Subcutaneous adipose tissue (tissue), 4 donors: ENCODE data around the gene ECEL1. TPM values are rescaled to one million over a fixed set of nuclear protein-coding genes. Genes with fewer than 3 reads are reported as not detected.

ENCODE experiments used
- total RNA-seq, 4 donors: library from RNA; depleted of rRNA; stranded (reverse); fragments of >200 nt; gene quantifications; one replicate each; pipeline ENCODE4 v1.1.0, GENCODE V29; 2016
- TF ChIP-seq, protein P1 (sequence below): fragments of 450-650 bp; IDR thresholded peaks from one replicate; pipeline ENCODE4 v1.5.1; 2016; ENCODE audit warnings: low read depth, mild to moderate bottlenecking, control low read depth, antibody characterized with exemption, moderate library complexity

ECEL1 gene, protein sequence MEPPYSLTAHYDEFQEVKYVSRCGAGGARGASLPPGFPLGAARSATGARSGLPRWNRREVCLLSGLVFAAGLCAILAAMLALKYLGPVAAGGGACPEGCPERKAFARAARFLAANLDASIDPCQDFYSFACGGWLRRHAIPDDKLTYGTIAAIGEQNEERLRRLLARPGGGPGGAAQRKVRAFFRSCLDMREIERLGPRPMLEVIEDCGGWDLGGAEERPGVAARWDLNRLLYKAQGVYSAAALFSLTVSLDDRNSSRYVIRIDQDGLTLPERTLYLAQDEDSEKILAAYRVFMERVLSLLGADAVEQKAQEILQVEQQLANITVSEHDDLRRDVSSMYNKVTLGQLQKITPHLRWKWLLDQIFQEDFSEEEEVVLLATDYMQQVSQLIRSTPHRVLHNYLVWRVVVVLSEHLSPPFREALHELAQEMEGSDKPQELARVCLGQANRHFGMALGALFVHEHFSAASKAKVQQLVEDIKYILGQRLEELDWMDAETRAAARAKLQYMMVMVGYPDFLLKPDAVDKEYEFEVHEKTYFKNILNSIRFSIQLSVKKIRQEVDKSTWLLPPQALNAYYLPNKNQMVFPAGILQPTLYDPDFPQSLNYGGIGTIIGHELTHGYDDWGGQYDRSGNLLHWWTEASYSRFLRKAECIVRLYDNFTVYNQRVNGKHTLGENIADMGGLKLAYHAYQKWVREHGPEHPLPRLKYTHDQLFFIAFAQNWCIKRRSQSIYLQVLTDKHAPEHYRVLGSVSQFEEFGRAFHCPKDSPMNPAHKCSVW
- total RNA-seq = not detected

DNA sequence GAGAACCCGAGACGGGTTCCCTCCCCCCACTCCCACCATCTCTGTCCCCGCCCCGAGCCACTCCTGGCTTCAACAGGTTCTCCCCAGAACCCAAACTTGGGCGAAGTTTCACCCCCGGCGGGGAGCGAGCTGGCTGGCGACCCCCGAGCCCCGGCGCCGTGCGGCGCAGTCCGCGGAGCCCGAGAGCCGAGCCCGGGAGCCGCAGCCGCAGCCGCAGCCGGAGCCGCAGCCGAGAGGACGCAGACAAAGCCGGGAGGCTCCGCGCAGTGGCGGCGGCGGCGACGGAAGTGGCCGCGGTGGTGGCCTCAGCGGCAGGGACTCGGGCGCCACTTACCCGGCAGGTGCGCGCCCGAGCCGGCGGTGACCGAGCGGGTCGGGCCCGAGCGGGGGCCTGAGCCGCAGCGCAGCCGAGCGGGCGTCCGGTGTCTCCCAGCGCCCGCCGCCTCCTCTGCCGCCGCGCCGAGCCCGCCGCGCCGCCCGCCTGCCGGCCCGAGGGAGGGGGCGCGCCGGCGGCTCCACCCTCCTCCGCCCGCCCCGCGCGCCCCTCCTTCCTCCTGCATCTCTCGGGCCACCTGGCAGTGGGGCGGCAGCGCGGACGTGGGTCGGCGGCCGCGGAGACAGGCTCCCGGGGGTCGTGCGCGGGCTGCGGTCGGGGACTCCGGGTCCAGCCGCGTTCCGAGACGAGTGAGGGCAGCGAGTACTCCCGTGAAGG is at the start of gene ECEL1:
Gene ECEL1 (minus strand): TSS at position 450 of the 712 bp plus-strand sequence. CDS start 1,181 bp downstream, outside the sequence.
- TF ChIP-seq, protein P1, sequence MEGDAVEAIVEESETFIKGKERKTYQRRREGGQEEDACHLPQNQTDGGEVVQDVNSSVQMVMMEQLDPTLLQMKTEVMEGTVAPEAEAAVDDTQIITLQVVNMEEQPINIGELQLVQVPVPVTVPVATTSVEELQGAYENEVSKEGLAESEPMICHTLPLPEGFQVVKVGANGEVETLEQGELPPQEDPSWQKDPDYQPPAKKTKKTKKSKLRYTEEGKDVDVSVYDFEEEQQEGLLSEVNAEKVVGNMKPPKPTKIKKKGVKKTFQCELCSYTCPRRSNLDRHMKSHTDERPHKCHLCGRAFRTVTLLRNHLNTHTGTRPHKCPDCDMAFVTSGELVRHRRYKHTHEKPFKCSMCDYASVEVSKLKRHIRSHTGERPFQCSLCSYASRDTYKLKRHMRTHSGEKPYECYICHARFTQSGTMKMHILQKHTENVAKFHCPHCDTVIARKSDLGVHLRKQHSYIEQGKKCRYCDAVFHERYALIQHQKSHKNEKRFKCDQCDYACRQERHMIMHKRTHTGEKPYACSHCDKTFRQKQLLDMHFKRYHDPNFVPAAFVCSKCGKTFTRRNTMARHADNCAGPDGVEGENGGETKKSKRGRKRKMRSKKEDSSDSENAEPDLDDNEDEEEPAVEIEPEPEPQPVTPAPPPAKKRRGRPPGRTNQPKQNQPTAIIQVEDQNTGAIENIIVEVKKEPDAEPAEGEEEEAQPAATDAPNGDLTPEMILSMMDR = no peak

DNA sequence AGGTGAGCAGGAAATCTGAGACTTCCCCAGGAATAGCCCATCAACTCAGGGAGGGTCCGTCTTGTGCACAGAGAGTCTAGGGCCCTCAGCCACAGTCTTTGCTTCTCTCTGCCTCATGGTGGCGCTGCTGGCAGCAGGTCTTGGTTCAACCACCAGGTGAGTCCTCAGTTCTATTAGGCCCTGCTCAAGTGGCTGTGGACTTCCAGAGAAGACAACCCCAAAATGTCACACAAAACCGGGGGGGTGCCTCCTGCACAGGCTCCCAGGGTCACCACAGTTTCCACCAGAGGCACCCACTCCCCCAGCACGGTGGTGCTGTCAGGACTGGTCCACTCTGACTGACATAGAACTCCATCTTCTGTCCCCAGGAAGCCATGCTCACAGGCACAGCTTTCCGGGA is 49.4 kb upstream of the ECEL1 start:
- TF ChIP-seq, protein P1 = no peak

DNA sequence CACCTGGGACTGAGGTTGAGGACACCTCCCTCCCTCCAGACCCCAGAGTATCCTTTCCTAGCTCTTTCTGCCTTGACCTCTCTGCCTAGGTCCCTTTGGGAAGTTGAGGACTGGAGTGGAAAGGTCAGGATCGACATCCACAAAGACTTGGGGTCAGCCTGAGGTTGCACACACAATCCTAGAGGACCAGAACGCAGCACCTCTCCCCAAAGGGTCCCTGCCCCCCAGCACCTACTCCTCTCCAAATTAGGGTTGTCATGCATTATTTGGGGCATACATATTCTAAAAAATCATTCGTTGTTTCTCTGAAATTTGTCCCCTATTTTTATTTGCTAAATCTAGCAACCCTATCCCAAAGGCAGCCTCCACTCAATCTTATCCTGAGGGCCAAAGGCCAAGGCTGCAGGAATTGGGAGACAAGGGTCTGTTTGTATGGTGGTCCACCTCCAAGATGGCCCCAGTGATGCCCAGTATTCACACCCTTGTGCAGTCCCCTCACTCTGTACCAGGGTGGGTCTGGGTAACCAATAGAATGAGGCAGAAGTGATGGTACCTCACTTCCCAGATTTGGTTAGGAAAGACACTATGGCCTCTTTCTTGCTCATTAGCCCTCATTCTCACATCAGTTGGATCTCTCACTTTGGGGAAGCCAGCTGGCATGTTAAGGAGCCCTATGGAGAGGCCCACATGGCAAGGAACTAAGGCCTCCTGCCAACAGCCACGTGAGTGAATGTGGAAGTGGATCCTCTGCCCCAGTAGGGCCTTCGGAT is 48.3 kb upstream of the ECEL1 start:
- TF ChIP-seq, protein P1 = no peak

DNA sequence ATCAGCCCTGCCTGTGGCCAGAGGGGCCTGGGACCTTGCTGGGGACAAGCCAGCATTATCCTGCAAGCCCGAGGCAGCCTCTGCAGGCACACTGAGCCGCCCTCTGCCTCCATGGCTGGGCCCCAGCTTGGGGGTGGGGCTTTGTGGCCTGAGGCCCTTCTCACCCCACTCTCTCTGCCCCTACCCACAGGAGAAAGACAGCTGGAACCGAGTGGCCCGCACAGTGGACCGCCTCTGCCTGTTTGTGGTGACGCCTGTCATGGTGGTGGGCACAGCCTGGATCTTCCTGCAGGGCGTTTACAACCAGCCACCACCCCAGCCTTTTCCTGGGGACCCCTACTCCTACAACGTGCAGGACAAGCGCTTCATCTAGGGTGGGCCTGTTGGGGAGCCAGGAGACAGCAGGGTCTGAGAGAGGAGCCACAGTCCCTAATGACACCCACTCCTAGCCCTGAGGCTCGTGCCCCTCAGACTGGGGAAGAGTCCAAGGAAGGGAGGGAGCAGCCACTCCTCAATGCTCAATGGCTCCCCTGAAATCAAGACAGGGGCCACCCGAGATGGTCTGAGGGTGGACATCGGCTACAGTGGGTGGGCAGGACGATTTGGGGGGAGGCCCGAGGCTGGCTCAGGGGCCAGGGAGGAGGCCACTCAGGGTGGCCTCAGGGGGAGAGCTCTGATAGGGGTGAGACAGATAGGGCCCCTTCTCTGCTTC is 47.5 kb upstream of the ECEL1 start:
- TF ChIP-seq, protein P1 = no peak

DNA sequence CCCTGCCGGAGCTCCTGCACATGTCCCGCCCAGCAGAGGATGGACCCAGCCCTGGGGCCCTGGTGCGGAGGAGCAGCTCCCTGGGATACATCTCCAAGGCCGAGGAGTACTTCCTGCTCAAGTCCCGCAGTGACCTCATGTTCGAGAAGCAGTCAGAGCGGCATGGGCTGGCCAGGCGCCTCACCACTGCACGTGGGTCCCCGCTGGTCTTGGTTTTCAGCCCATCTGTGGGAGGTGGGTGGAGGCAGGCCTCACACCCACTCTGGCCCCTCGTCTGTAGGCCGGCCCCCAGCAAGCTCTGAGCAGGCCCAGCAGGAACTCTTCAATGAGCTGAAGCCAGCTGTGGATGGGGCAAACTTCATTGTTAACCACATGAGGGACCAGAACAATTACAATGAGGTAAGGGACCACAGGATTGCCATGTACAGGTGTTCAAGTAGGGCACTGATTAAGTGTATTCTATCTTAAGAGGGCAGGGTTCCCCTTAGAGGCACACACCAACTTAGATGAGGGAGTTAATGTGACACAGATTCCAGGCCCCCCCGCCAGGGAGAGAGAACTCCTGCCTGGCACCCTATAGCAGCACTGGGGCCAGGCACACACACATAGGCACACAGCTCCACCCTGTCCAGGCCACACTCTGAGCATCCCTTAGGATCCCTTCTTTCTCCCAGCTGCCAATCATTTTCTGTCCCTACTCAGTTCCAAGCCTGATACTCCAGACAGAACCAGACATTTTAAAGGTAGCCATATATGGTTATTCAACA is 46.5 kb upstream of the ECEL1 start:
- TF ChIP-seq, protein P1 = no peak

DNA sequence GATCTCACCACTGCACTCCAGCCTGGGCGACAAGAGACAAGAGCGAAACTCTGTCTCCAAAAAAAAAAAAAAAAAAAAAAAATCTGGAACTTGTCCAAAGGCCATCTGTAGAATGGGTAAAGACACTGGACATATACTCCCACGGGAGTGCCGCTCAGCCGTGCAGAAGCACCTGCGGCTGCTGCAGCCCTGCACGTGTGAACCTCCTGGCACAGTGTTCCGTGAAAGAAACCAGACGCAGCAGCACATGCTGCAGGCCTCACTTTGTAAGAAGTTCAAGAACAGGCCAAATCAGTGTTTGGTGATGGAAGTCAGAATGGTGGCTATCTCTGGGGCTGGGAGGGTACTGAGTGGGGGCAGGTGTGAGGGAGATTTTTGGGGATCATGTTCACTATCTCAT is 44.8 kb upstream of the ECEL1 start:
- TF ChIP-seq, protein P1 = no peak
